ENCODE results near the gene ZNRF2.
"Not testable (repeated sequence)": the region's sequence is repeated elsewhere in the genome, so short reads cannot be mapped to it uniquely, and the experiment has no call there.

The ZNRF2 gene

DNA sequence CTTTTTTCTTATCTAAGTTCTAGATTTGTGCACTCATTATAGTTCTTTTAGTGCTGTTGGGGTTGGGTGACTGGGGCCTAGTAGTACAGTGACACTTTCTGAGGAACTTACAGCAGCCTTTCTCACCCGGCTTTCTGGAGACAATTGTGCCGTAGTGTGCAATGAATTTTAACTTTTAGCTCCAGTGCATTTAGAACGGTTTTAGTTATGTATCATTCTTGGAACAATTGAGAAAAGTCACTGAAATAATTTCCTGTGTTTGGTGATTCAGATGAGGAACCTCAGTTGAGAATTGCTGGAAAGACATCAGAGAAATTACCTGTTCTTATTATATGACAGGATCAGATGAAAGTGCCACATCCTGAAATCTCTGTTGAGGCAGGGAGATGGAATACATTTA, 3.2 kb downstream of the ZNRF2 start:
- DNase-seq (ENCODE audit: low spot score), result not testable (repeated sequence)

DNA sequence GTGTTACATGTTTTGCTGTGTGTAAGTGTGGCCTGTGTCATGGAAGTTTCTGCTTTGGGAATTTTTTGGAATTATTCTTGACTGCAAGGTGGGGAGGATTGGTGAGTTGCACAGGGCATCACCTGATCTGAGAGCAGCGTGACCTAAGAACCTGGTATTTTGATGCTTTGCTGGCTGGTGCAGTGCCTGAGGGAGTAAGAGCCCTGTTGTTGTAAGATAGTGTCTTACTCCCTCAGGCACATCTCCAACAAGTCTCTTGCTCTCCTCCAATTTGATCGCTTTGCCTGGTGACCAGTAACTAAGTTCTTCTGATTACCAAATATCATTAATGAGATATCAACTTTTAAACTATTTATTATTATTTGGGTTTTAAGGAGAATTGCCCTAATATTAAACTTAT, 5.2 kb downstream of the ZNRF2 start:
- DNase-seq (ENCODE audit: low spot score), result not testable (repeated sequence)

- DNase-seq (ENCODE audit: low spot score), result not testable (repeated sequence)
Measured at GRCh38 chr7:30290317-30290716, 5.9 kb downstream of the ZNRF2 start.

DNA sequence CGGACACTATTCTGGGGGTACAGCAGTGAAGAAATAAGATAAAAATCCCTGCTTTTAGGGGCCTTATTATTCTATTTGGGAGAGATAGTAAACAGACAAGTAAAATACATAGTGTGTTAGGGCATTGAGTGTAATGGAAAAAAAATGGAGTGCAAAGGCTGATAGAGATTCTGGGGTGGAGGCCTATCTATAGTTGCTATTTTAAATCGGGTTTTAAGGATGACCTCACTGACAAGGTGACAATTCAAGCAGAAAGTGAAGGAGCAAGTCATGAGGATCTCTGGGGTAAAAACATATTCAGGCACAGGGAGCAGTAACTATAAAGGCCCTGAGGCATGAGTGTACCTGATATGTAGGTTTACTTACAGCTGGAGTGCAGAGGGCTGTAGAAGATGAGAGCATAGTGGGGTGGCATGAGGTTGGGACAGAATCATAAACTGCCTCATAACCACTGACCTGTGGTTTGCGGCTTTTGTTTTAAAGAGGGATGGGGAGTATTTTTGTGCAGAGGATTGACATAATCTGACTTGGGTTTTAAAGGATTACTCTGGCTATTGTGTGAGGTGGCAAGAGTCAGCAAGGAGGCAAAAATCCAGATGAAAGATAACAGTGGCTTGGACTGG, 8.1 kb downstream of the ZNRF2 start:
- not testable (repeated sequence) for DNase-seq (ENCODE audit: low spot score)

DNA sequence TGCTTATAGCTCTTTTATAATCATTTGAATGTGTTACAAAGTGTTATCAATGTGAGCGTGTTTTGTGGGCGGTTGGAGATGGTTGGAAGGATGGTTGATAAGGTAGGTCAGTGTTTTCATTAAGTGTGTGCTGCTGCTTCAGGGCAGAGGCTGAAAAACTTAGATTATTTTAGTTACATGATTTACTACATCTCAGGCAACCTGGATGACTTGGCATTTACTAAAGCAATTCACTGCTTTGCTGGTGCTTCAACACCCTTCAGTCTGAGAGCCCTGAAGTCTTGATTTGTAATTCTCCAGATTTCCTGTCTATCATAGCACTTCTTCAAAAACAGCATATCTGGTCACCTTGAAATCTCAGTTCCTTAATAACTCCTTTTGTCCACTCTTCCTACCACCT, 11.9 kb downstream of the ZNRF2 start:
- not testable (repeated sequence) for DNase-seq (ENCODE audit: low spot score)

DNA sequence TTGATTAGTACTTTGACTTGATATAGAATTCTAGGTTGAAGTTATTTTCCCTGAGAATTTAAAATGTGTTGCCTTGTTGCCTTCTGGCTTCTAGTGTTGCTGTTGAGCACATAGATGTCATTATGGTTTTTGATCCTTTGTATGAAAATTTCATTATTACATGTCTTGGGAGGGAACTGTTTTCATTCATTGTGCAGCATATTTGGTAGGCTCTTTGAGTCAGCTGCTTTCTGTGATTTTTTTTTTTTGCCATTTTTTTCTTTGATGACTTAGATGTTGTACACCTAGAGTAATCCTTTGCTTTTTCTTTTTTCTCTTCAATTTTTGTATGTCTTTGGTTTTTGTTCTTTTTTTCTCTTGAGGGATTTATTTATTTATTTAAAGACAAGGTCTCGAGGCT, 13.1 kb downstream of the ZNRF2 start:
- DNase-seq (ENCODE audit: low spot score), result not testable (repeated sequence)

- not testable (repeated sequence) for DNase-seq (ENCODE audit: low spot score)
Measured at GRCh38 chr7:30298409-30298808, 14.0 kb downstream of the ZNRF2 start.

DNA sequence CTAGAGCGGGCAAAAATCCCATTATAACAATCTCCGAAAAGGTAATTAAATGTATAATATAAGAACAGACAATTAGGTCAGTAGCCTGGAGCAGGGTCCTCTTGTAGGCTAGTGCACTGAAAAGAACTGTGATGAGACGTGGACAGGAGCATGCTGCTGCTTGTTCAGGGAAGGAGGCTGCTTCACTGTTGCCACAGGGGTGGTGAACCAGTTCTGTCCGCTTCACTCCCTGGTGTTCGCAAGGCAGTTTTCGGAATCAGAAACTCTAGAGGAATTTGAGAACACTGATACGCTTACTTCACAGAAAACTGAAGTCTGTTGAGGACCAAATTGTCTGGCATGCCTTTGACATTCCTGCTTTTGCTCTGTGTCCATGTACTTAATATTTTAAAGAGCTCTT, 17.4 kb downstream of the ZNRF2 start:
- no peak for DNase-seq (ENCODE audit: low spot score)

DNA sequence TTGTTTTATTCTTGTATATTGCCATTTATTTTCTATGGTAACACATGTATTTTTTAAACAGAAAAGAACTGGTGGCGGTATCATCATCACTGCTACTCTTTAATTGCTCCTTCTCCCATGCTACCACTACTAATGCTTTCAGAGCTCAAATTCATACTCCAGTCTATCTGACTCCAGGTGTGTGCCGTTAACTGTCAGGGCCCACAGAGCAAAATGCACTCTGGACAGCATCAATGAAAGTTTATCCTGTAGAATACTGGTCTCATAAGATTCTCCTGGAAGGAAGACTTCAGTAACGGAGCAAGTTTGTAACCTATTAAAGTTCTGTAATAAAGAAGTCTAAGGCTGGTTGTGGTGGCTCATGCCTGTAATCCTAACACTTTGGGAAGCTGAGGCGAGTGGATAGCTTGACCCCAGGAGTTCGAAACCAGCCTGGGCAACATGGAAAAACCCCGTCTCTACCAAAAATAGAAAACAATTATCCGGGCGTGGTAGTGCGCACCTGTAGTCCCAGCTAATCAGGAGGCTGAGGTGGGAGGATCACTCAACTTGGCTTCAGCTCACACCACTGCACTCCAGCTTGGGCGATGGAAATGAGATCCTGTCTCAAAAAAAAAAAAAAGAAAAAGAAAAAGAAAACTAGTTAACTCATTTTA, 18.4 kb downstream of the ZNRF2 start:
- DNase-seq (ENCODE audit: low spot score), result no peak

- DNase-seq (ENCODE audit: low spot score), result no peak
Measured at GRCh38 chr7:30303312-30304039, 19.1 kb downstream of the ZNRF2 start.

GRCh38 chr7:30304177-30304884, 19.9 kb downstream of the ZNRF2 start:
- no peak for DNase-seq (ENCODE audit: low spot score)

DNA sequence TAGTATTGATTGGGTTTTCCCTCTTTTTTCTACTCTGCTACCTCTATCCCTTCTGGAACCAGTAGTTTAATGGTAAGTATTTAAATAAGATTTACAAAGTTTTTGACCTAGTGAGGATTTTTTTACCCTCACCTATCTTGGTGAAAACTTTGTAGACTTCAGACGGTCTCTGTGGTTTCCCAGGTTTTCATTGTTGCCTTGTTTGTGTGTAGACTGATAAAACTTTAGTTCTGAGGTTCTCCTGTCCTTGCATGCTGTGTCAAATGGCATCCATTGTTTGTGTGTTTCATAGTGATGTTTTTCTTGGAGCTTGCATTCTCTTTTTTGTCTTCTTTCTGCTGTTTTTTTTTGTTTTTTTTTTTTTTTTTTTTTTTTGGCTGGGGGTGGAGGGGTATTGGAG, 22.6 kb downstream of the ZNRF2 start:
- no peak for DNase-seq (ENCODE audit: low spot score)

DNA sequence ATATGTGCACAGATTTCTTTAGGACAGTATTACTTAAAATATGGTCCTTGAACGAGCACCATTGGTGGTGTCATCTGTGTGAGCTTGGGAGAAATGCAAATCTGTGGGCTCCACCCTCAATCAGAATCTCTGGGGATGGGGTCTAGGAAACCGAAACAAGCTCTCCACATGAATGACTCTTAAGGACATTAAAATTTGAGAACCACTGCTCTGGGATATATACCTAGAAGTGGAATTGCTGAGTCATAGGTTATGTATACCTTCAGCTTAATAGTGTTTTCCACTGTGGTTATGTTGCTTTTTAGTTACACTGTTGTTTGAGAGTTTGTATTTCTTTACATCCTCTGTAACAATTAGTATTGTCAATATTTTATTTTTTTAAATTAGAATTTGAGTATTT, 24.0 kb downstream of the ZNRF2 start:
- no peak for DNase-seq (ENCODE audit: low spot score)

DNA sequence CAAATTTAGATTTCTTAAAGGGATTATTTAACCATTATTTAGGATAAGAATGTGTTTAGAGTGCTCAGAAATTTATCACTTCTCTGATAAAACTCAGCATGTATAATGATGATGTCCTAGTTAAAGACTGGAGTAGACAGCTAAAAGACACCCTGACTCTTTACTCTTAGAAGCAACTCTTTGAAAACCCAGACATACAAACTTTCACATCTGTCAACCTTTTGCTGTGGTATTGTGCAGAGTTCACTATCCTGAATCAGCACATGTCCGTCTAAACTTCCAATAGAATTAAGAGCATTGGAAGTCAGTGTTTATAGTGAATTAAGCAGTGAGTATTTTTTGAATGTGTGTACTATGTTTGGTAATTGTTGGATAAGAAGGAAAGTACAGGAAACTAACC, 24.9 kb downstream of the ZNRF2 start:
- no peak for DNase-seq (ENCODE audit: low spot score)

DNA sequence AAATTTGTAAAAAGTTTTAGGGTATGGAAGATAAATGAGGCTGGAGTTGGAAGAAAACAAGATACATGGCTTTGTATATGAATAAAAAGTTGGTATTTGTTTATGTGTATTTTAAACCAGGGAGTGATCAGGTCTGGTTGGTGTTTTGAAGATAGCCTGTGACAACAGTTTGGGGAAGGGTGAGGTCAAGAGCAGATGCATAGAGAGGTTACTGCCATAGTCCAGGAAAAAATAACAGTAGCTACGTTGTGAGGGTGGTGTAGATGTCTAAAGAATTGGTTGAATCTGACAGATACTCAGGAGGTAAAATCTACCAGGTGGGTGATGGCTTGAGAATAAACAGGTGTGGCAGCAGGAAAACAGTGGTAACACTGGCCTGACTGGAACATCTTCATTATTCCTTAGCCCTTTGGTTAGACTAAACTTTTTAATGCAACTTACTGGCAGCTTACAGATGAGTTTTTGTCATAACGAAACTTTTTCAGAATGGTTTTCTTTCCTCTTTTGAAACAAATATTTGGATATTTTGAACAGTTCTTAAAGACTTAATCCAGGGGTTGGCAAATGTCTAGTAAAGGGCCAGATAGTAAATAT, 25.5 kb downstream of the ZNRF2 start:
- no peak for DNase-seq (ENCODE audit: low spot score)

DNA sequence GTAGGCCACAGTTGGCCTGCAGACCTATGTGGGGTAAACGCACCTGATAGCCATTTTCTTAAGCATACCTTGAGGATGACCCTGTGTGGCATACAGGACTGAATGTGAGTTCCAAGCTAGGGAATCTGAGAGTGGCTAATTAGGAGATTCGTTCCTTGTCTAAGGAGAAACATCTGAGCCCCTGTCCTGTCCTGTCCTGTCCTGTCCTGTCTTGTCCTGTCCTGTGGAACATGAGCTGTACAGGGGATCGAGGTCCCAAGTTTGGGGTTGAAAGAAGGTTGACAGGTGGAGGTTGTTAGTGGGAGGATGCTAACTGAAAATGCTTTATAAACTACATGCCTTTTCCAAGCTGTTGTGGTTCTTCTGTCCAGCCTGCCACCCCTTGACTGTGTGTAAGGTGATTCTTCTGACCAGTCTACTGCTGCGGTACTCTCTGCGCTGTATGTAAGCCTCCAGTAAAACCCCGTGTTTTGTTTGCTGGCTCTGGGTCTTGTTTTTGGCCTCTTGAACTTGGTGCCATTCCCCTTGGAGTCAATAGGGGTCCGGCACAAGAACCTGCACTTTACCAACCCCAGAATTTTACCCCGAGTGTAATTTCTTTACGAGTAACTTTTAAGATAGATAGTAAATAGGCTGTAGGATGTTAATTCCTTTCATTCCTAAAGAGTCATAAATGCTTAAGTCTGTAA, 26.4 kb downstream of the ZNRF2 start:
- no peak for DNase-seq (ENCODE audit: low spot score)

DNA sequence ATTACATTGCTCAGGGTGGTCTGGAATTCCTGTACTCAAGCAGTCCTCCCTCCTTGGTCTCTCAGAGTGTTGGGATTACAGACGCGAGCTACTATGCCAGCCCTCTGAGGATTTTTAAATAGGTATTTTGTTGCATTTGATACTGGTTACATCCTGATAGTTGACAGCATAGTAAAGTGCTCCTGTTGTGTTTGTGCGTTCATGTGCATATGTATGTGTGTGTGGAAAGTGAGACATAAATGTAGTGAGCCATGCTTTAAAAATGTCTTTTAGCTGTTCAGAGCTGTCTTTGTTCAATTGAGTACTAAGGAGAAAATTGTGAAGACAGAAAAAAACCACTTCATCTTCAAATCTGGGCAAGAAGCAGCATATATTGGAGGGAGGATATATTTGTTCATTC, 27.8 kb downstream of the ZNRF2 start:
- no peak for DNase-seq (ENCODE audit: low spot score)

GRCh38 chr7:30313348-30313747, 29.0 kb downstream of the ZNRF2 start:
- DNase-seq (ENCODE audit: low spot score), result no peak

DNA sequence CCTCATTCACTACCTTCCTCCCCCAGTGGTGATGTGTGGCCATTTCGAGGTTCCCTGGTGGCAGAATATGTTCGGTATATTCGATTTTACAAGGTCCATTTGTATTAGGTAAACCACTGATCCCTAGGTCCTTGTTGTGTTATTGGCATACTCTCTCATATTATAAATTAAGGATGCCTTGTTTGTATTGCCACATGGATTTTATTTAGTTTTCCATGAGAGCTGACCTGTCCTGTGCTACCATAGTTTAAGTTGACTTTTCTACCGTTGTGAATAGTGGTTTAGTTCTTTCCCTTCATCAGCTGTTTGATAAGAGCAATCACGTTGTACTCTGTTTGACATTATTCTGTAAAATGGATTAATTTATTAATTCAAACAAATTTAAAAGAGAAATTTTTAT, 29.4 kb downstream of the ZNRF2 start:
- no peak for DNase-seq (ENCODE audit: low spot score)

DNA sequence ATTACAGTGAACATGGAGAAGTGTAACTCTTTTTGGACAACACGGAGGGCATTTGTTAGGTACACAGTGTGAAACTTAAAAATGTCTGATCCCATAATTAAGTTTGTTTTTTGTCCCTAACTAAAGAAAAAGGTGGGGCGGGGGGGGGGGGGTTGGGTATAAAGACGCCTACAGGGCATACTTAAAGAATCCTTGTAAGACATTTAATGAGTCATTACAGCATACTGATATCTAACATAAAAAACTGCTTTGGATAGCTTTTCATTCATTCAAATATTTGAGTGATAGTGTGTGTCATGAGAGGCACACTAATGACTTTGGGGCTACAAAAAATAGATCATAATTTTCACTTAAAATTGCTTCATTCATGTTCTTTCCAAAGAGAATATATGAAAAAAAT, 31.2 kb downstream of the ZNRF2 start:
- no peak for DNase-seq (ENCODE audit: low spot score)

- DNase-seq (ENCODE audit: low spot score), result no peak
Measured at GRCh38 chr7:30320392-30320791, 36.0 kb downstream of the ZNRF2 start.

All from SK-N-DZ (cell line).